ENCODE data around the gene RASGRF2. TPM values are rescaled to one million over a fixed set of nuclear protein-coding genes. Genes with fewer than 3 reads are reported as not detected.
"Not testable (repeated sequence)": the region's sequence is repeated elsewhere in the genome, so short reads cannot be mapped to it uniquely, and the experiment has no call there.

RASGRF2 gene
- total RNA-seq, 2 experiments from 2014 or later = 14.1 to 15.5 TPM

DNA sequence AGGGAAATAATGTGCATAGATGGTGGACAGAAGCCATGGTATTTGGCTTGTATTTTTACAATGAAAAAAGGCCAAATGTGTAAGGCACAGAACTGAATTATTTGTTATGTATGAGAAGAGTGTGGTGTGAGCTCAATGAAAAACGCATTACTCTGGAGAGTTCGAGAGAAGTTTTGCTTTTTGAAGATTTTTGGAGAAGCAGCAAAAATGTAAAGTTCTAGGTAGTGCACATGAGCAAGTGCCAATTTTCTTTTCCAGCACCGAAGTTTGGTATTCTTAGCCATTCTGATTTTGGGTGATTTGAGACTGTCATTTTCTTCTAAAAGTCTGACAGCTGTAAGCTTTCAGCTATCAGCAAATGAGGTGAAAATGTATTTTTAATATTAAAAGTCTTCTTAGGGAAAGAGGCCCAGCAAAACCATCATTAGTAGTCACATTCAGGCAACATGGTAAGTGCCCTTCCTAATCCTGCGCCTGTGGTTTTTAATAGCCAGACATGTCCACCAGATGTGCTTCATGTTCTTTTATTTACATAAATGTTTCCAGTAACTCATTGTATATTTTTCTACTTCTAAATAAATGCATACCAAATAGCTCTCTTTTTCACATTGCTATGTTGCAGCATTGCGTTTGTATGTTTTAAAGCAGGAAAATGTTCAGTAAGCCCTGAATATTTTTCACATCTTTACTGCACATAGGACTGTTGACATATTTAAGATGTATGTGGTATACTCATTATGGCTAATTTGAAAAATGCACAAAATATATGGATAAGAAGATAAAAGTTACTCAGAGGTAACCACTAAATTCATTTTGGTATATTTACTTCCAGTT is 50.4 kb downstream of the RASGRF2 start:
- POLR2A ChIA-PET = interaction anchor here (0.5 kb wide), 1 partner anchor 781 kb away, joined by 7 read pairs; no protein-coding TSS in a partner anchor
- CTCF ChIA-PET = no interaction called here

DNA sequence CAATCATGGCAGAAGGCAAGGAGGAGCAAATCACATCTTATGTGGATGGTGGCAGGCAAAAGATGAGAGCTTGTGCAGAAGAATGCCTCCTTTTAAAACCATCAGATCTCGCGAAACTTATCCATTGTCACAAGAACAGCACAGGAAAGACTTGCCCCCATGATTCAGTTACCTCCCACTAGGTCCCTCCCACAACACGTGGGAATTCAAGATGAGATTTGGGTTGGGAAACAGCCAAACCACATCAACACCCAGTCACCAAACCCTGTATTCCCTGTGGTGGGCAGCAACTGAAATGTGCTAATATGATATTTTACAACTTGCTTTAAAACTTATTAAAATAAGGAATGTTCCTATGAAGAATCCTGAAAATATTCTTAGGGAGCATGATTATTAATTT is 54.2 kb downstream of the RASGRF2 start:
- ChIA-PET POLR2A (no interaction called here), CTCF (no interaction called here)

DNA sequence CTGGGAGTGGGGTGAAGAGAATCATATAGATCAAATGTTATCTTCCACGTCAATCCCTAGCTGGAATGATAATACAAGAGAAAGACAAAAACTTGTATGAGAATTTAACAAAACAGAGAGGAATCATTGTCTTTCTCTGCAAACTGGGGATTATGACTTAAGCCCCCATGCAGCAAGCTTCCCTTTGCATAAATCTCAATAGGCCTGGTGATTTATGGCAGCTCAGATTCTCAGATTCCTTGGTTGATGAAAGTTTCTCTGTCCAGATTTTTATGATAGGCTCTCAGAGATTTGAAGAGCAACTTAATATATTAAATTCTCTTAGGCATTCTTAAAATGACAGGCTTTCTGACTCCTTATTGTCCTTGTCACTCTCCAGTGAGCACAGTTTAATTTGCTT is 56.0 kb downstream of the RASGRF2 start:
- ChIA-PET POLR2A (no interaction called here), CTCF (no interaction called here)

DNA sequence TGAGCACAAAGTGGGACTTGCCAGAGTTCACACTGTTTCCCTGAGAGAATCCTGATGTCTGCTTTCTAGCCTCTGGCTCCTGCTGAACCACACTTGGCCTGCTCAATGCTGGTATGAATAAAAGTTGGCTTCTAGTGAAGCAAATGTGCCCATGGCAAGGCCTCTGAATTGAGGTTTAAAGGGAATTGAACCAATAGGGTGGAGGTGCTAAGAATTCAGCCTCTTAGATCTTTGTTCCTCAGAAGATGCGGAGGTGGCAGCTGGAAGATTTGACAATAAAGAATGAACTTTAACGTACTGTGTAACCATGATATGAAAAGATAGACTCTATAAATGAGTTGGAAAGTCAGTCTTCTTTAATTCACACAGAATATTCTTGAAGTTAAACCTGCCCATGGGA is 57.2 kb downstream of the RASGRF2 start:
- POLR2A ChIA-PET = no interaction called here
- CTCF ChIA-PET = no interaction called here

DNA sequence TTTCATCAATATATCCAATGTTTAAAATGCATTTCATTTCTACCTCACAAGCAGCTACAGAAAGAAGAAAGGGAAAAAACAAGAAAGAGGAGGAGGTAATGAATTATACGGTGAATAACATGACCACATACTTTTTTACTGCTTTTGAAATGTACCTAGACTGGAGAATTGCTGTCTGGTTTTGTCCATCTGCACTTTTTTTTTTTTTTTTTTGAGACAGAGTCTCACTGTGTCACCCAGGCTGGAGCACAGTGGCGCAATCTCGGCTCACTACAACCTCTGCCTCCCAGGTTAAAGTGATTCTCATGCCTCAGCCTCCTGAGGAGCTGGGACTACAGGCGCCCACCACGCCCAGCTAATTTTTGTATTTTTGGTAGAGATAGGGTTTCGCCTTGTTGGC is 58.4 kb downstream of the RASGRF2 start:
- ChIA-PET CTCF (interaction anchor here (0.7 to 1.2 kb wide), 5 partner anchors 11 to 530 kb away, joined by 3 read pairs; no protein-coding TSS in a partner anchor), POLR2A (interaction anchor here (0.9 to 1.1 kb wide), 2 partner anchors 9 to 11 kb away, joined by 3 read pairs; no protein-coding TSS in a partner anchor)

DNA sequence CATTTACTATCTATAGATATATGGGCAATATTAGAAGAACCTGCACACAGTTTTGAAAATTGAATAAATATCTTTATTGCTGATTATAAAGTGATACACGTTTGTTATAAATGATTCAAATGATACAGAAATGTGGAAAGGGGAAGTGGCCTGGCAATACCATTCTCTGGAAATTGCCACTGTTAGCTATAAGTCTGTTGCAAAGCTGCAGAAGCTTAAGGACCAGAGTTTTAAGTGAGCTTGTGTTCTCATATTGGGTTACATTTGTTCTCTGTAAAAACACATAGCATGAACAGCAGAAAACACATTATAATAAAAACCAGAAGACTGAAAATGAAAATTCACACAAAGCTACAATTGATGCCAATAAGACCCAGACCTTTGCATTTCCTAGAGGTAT is 59.6 kb downstream of the RASGRF2 start:
- CTCF ChIA-PET = interaction anchor here (0.6 kb wide), 1 partner anchor 12 kb away, joined by 3 read pairs; no protein-coding TSS in a partner anchor
- POLR2A ChIA-PET = no interaction called here

DNA sequence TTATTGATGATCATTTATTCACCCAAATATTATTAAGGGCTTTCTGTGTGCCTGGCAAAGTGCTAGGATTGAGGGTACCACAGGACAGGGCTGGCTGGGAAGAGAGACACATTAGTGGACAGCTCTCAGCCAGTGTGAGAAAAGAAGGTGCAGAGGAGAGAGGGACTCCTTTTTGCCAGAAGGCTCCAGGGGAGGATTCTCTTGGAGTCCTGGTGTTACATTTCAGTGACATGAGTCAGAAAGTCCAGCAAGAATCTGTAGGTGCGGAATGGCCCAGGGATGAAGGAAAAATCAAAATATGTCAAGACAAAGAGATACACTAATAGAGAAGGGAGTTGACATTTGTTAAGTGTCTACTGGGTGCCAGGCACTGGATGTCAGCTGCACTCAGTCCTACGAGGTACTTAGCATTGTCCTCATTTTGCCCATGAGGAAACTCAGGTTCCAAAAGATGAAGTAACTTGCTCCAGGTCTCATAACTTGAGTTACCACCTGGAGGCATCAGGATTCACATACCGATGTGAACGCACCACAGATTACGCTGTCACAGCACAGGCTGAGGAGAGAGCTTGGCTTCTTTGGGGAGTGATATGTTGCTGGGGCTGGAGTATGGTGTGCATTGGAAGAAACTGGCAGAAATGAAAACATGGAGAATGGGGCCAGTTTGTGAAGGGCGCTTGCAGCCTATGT is 60.5 kb downstream of the RASGRF2 start:
- ChIA-PET POLR2A (no interaction called here), CTCF (no interaction called here)

DNA sequence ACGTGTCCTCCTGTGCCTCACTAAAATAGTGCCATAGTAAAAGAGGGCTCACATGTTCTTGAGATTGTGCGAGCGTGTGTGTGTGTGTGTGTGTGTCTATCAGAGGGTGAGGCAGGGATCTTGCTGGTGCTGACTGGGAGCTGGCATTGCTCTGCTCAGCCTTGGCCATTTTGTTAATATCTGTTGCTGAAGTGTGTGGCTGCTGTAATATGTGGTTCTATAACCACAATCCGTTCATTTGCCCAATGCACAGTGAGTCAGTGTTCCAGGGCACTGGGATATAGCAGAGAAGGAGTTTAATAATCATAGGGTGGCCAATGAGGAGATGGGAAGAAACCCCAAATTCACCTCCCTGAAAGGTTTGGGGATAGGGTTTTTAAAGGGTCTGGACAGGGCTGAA is 61.3 kb downstream of the RASGRF2 start:
- ChIA-PET POLR2A (no interaction called here), CTCF (no interaction called here)

DNA sequence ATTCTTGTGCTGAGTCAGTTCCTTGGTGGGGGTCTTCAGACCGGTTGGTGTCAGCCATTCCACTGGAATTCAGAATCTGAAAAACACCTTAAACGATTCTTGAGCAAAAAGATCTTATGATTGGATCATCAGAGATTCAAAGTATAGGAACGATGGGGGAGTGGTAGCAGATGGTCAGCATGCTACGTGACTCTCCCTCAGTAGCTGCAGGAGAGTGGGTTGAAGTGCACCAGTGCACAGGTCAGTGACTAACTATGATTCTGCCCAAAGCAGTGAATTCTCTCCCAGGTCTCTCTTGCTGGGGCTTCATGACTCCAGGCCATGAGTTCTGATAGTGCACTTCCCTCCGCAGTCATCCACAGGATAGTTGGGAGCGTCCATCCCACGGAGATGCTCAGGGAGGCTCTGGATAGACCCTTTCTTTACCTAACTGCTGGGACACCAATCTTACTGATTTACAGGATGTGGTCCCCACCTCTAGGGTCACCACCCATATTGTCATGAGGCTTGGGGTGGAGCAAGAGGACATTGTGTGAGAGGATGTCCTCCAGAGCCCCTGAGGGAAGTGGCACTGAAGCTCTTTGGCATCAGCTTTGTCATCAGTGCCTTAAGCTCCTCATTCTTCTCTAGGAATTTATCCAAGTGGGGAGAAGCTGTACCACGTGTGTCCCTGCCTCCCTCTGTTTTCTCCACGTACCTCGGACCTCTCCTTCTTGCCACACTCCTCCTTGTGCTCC is 62.0 kb downstream of the RASGRF2 start:
- ChIA-PET POLR2A (no interaction called here), CTCF (no interaction called here)

DNA sequence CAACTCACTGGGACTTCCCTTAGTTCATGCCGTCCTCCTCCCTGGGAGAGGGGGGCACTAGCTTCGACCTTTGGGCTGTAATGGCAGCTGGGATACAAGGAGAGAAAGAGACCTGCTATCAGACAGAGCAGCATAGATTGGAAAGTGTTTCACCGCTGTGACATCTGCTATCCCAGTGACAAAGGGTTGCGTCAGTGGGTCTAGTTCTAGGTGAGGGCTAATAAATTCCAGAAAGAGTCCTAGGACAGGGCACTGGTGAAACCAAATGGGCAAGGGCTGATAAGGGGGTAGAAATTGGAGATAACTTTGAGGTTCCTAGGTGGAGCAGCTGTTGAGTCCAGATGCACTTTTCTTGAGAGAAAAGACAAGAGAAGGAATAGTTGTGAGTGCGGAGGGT is 62.5 kb downstream of the RASGRF2 start:
- POLR2A ChIA-PET = no interaction called here
- CTCF ChIA-PET = no interaction called here

DNA sequence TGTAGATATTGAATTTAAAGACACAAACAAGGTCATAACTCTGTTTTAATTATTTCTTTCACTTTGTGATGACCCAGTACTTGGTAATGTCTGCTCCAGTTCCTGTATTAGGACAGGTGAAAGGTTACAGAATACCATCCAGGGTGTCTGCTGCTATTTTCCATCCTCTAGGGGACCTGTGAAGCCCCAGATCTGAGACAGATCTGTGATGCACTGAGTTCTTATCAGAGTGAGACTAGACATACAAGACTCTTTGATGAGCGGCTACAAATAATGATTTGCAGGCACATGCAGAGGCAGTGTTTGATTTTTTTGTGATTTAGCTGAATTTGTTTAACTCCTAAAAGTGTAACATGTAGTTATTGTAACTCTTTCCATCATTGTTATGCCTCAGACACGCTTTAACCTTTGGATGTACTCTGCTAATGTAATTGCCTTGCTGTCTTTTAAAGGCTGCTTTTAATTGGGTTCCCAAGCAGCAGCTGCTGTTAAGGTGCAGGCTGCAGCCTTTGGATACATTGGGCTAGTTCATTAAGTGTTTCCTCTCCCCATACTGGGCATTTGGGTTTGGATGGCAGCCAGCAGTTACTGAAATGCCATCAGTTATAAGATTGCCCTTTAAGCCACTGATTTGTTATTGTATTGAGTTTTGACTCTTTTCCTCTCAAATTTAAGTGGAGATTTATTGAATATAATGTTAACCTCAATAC is 63.3 kb downstream of the RASGRF2 start:
- POLR2A ChIA-PET = no interaction called here
- CTCF ChIA-PET = interaction anchor here (0.6 kb wide), 1 partner anchor 14 kb away, joined by 3 read pairs; no protein-coding TSS in a partner anchor

DNA sequence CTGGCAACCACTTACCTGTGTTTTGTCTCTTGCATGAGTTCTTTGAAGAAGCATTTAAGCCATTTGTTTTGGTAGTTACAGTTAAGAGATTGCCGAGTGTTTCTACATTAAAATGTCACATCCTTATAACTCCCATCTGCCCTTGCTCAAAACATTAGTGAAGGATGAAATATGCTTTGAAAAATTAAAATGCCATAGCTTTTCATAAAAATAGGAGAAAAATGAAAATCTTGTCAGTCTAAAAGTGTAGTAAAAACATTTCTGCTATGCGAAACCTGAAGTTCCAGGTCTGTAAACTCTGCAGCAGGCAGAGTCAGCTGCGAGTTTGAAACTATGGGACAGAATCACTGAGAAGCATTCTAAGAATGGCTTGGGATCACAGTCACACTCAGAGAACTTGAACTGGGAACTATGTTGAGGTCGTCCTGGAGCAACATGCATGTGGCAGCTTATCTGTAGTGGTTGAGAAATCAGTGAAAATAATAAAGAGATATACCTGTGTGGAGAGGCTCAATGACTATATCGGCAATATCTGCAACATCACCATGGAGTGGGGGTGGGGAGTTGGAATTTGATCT is 67.4 kb downstream of the RASGRF2 start:
- CTCF ChIA-PET = no interaction called here
- POLR2A ChIA-PET = no interaction called here

DNA sequence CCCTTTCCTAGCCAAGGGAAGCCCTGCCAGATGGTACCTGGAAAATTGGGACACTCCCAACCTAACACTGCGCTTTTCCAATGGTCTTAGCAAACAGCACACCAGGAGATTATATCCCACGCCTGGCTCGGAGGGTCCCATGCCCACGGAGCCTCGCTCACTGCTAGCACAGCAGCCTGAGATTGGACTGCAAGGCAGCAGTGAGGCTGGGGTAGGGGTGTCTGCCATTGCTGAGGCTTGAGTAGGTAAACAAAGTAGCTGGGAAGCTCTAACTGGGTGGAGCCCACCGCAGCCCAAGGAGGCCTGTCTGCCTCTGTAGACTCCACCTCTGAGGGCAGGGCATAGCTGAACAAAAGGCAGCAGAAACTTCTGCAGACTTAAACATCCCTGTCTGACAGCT is 68.7 kb downstream of the RASGRF2 start:
- CTCF ChIA-PET, POLR2A ChIA-PET: not testable (repeated sequence)

DNA sequence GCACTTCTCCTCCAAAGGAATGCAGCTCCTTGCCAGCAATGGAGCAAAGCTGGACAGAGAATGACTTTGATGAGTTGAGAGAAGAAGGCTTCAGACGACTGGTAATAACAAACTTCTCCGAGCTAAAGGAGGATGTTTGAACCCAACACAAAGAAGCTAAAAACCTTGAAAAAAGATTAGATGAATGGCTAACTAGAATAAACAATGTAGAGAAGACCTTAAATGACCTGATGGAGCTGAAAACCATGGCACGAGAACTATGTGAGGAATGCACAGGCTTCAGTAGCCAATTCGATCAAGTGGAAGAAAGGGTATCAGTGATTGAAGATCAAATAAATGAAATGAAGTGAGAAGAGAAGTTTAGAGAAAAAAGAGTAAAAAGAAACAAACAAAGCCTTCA is 69.6 kb downstream of the RASGRF2 start:
- POLR2A ChIA-PET, CTCF ChIA-PET: not testable (repeated sequence)

DNA sequence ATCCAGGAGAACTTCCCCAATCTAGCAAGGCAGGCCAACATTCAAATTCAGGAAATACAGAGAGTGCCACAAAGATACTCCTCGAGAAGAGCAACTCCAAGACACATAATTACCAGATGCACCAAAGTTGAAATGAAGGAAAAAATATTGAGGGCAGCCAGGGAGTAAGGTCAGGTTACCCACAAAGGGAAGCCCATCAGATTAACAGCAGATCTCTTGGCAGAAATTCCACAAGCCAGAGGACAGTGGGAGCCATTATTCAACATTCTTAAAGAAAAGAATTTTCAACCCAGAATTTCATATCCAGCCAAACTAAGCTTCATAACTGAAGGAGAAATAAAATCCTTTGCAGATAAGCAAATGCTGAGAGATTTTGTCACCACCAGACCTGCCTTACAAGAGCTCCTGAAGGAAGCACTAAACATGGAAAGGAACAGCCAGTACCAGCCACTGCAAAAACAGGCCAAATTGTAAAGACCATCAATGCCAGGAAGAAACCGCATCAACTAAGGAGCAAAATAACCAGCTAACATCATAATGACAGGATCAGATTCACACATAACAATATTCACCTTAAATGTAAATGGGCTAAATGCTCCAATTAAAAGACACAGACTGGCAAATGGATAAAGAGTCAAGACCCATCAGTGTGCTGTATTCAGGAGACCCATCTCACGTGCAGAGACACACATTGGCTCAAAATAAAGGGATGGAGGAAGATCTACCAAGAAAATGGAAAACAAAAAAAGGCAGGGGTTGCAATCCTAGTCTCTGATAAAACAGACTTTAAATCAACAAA is 70.3 kb downstream of the RASGRF2 start:
- POLR2A ChIA-PET, CTCF ChIA-PET: not testable (repeated sequence)

DNA sequence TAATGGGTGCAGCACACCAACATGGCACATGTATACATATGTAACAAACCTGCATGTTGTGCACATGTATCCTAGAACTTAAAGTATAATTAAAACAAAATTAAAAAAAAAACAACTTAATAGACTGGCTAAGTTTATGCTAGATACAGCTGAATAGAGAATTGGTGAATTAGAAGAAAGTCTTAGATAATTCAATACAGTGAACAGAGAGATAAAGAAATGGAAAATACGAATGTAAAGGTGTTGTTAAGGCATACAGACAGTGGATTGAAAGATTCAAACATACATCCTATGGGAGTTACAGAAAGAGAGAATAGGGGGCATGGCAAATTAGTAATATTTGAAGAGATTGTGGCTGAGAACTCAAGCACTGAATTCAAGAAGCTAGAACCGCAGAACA is 75.4 kb downstream of the RASGRF2 start:
- POLR2A ChIA-PET = no interaction called here
- CTCF ChIA-PET = no interaction called here

DNA sequence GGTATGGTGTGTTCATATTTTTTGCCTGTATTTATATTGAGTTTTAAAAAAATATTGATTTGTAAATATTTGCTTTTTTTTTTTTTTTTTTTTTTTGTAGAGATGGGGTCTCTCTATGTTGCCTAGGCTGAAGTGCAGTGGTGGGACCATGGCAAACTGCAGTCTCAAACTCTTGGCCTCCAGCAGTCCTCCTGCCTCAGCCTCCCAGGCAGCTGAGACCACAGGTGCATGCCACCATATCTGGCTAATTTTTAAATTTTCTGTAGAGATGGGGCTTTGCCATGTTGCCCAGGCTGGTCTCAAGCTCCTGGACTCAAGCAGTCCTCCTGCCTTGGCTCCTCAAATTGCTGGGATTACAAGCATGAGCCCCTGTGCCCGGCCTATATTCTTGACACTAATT is 78.3 kb downstream of the RASGRF2 start:
- ChIA-PET CTCF (no interaction called here), POLR2A (no interaction called here)

DNA sequence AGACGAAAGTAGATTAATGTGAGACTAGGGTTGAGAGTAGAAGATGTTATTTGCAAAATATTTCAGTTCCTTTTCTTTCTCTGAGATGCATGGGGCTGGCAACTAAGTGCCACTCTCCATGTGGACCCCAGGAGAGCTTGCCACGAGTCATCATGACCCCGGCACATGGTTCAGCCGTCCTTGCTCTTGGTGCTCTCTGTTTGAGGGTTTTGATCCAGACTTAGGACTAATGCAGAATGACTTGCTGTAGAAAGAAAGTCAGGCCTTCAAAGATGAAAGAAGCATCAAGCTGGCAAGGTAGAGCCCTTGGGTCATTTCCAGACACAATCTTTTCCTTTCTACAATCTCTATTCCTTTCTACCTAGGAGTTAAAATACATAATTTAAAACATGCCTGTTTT is 84.7 kb downstream of the RASGRF2 start:
- POLR2A ChIA-PET = no interaction called here
- CTCF ChIA-PET = no interaction called here

DNA sequence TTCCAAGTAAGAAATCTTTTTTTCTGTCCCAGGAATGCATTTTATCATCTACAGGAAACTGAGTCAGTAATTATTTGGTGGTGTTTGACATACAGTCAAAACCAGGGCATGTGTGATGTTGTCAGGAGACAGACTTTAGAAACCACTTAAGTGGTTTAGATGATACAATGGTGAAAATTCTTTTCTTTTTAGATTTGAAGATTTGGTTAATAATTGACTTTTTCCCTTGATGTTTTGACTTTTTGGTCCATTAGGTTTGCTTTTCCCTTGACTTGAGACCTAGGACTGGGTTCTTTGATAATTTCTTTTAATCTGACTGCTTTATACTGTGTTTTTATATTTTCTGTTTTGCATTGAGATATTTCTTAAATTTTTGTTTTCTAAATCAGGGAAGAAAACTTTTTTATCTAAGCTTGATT is 85.2 kb downstream of the RASGRF2 start:
- ChIA-PET CTCF (interaction anchor here (1.3 kb wide), 1 partner anchor 20 kb away, joined by 4 read pairs; no protein-coding TSS in a partner anchor), POLR2A (no interaction called here)
